NCI-H2196 treated with DMSO at 0.1 percent for 48 hours (cell line): Measurements from ENCODE around the gene SLC38A1.
"Not testable (repeated sequence)": the region's sequence is repeated elsewhere in the genome, so short reads cannot be mapped to it uniquely, and the experiment has no call there.

ENCODE experiments used
- DNase-seq: peaks from one replicate; lab custom pipeline; 2025; ENCODE audit not compliant: unreplicated experiment; lab: John Stamatoyannopoulos, UW

Gene SLC38A1

GRCh38 chr12:46174061-46174662 is 94.7 kb downstream of the SLC38A1 start:
- DNase-seq, result no peak

DNA sequence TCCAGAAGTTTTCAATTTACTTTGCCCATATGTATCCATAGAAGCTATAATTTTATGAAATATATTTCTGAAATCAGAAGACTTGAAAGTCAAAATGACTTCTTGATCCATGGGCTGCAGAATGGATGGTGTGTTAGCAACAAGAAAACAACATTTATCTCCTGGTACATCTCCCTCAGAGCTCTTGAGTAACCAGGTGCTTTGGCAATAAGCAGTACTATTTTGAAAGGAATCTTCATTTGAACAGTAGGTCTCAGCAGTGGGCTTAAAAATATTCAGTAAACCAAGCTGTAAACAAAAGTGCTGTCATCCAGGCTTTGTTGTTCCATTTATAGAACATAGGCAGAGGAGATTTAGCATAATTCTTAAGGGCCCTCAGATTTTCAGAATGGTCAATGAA is 100.4 kb downstream of the SLC38A1 start:
- DNase-seq, result no peak

DNA sequence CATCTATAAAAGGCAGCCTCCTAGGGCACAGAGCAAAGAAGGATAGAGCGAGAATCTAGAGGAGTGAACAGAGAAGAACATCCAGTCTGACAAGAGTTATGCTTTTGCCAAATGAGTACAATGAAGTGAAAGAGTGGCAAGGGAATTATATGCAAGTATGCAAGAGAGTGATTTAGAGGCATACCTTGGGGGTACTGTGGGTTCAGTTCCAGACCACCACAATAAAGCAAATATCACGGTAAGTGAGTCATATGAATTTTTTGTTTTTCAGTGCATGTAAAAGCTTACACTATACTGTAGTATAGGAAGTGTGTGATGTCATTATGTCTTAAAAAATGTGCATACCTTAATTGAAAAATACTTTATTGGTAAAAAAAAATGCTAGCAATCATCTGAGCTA is 101.4 kb downstream of the SLC38A1 start:
- DNase-seq, result no peak

- DNase-seq, result no peak
Measured at GRCh38 chr12:46165191-46165590, 103.7 kb downstream of the SLC38A1 start.

DNA sequence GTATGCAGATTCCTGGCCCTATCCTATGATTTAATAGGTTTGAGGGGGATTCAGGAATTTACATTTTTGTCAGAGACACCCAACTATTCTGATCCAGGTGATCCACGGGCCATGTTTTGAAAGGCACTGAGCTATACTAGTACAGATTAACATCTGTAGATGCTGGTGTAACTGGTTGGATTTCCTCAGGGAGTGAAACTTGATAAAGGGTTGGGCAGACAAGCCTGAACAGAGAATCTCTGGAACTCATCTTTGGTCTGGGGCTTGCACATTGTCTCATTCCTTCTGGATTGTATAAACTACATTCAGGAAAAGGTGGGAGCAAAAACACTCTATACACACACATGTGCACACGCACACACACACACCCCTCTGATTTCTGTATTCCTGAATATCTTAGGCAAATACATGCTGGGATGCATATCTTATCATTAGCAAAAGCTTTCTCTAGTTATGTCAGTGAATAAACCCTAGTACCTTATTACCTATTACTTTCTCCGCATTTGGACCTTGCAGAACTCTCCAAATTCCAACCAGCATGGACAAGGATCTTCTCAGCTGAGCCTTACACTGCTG is 104.6 kb downstream of the SLC38A1 start:
- DNase-seq, result no peak

DNA sequence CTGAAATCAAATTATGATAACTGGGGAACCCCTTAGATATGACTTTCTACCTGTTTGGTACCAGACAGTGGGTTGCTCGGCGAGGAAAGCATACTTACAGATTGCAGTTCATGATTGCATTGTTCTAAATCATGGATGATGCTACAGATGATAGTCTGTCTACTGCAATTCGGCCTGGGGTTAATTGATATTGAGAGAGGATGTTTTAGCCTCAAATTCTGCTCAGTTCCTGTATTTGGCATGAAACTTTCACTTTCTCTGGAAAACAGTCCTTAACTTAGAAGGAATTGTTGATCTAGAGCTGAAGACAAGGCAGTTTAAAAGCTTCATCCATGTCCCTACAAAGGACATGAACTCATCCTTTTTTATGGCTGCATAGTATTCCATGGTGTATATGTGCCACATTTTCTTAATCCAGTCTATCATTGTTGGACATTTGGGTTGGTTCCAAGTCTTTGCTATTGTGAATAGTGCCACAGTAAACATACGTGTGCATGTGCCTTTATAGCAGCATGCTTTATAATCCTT is 106.2 kb downstream of the SLC38A1 start:
- not testable (repeated sequence) for DNase-seq

- no peak for DNase-seq
Measured at GRCh38 chr12:46160981-46161690, 107.7 kb downstream of the SLC38A1 start.

DNA sequence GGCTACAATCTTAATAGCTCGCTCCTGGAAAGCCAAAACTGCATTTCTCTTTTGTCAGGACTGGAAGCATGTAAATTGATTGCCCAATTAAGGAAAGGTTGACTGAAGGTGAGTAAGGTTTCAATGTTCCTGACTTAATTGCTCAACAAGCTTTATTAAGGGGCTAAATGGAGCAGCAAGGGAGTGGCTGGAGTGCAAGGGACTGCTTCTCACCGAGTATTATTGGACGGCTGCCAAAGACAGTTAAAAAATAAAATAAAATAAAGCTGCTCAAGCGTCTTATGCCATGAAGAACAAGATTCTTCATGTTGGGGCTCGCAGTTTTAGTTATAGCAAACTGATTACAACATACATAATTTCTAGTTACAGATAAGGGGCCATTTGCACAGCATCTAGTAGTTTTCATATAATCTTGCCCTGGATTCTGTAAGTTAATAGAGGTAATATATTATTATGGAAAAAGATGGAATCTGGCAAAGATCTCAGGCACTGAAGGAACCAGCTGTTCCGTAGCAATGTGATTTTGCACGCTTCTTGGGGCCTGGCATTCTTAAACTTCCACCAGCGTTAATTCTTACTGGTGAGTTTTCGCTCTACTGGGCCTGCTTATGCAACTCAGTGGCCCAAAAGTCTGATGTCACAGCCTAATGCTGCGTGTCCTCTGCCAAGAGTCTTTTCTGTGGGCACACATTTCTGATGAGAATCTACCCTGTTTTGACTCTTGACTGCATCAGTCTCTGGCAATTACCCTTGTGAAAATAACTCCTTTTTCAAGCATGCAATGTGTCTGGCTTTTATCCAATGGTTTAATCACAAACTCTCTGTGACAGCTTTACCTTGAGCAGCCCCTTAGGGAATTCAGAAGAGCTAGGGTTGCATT is 108.5 kb downstream of the SLC38A1 start:
- no peak for DNase-seq

DNA sequence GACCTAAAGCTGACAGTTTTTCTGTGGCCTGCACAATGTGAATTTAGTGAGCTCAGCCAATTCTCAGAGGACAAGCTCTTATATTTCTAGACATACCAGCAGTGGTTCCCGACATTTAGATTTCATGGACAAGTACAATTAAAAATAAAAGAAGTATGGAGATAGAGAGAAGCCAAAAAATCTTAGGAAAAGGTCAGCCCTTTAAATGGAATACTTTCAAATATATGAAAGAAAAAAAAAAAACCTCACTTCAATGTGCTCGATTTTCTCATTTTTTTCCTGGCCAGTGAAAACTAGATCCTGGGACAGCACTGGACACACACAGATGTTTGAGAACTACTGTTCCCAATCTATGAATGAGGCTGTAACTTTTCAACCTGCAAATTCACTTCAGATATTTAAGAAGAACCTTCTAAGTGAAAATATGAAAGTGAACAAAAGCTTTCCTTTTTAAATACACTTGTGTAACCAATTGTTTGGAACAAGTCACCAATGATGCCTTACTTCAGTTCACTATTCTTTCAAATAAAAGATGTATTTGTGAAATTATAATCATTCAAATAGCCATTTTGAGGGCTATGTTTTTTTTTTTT is 109.4 kb downstream of the SLC38A1 start:
- DNase-seq, result no peak

GRCh38 chr12:46158501-46158900 is 110.3 kb downstream of the SLC38A1 start:
- no peak for DNase-seq

GRCh38 chr12:46154221-46154985 is 114.4 kb downstream of the SLC38A1 start:
- no peak for DNase-seq

DNA sequence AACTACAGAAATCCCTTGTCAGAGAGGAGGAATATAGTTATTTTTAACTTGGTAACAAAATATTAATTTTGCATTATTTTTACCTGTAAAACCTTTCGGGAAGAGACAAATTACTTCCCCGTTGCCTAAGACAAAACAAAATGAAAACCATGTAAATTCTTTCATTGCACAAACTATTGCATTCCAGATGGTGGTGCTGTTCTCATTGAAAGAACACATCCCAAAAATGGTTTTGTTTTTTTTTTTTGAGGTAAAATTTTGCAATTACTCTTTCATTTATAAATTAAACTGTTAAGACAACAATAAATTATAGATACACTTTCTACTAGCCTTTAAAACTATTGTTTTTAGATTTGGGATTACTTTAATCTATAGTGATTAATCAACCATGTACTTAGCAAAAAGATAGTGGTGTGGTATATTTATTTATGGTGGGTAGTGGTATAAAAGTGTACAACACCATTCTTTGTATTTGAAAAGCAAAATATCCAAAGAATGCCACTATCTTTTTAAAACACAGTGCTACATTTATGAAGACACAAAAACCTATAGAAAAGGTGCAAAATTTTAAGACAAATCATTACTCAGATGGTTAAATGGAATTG is 115.5 kb downstream of the SLC38A1 start:
- DNase-seq, result peak; percentile 32

DNA sequence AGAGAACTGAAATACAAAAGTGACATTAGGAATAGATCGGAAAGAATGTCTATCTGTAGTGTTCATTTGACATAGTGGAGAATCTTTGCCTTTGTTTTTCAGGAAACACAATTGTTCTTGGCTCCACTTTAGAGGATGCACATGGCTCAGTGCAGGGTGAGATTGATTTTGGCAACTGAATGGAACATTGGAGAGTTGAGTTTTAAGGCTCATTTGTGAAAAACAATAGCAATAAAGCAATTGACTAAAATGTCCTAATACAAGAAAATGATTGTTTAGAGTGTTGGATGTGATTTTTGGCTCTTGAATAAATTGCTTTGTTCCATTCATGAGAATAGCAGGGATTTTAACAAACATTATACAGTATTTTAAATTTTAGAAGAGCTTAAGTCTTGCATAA is 116.4 kb downstream of the SLC38A1 start:
- no peak for DNase-seq

DNA sequence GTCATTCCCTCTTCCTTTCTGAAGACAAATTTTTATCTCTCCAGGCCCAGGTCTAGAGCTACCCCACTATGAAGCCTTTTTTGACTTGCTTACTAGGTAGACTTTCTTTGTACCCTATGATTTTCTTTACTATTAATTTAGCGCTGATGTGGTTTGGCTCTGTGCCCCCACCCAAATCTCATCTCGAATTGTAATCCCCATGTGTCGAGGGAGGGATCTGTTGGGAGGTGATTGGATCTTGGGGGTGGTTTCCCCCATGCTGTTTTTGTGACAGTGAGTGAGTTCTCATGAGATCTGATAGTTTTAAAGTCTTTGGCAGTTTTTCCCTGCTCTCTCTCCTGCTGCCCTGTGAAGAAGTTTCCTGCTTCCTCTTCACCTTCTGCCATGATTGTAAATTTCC is 118.1 kb downstream of the SLC38A1 start:
- DNase-seq, result no peak

DNA sequence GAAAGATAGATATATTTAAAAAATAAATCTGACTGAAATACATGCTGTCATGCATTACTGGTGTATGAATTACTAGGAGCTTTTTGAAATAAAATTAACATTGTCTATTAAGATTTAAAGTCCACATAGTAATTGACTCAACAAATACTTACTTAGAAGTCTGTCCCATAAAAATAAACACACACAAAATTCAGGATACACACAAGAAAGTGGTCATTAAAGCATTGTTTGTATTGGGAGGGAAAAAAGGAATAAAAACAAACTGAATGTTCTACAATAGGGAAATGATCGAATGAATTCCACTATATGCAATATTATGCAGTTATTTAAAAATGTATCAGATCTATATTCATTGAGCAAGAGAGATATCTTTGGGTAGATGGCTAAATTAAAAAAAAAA is 118.9 kb downstream of the SLC38A1 start:
- DNase-seq, result no peak

- DNase-seq, result no peak
Measured at GRCh38 chr12:46149079-46149464, 119.8 kb downstream of the SLC38A1 start.

- no peak for DNase-seq
Measured at GRCh38 chr12:46148327-46149078, 120.3 kb downstream of the SLC38A1 start.

DNA sequence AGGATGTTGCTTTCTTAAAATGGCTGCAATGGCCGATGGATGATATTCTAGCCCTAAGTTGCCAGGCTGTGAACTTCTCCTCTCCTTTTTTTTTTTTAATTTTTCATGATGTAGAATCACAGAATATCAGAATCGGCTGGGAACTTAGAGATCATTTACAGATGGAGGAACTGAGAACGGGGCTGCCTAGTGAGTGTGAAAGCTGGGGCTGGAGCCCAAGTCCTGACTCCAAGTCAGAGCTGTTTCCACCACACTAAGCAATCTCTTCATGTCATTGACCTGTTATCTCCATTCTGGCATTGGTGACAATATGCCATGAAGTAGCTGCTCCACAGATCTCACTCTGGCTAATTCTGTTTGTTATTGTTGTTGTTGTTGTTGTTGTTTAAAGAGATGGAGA is 121.7 kb downstream of the SLC38A1 start:
- no peak for DNase-seq

GRCh38 chr12:46145881-46146280 is 123.0 kb downstream of the SLC38A1 start:
- DNase-seq, result no peak
